SH-SY5Y (cell line): ENCODE data around the gene TRIM62.

Source experiments
- GATA2 ChIP-seq: IDR thresholded peaks from 2 replicates; pipeline ENCODE4 v1.6.1; 2011; ENCODE audit warnings: mild to moderate bottlenecking, low read depth, low read length
- GATA3 ChIP-seq: IDR thresholded peaks from 2 replicates; pipeline ENCODE4 v1.6.1; 2011; ENCODE audit warnings: low read depth, mild to moderate bottlenecking, low read length, moderate library complexity

DNA sequence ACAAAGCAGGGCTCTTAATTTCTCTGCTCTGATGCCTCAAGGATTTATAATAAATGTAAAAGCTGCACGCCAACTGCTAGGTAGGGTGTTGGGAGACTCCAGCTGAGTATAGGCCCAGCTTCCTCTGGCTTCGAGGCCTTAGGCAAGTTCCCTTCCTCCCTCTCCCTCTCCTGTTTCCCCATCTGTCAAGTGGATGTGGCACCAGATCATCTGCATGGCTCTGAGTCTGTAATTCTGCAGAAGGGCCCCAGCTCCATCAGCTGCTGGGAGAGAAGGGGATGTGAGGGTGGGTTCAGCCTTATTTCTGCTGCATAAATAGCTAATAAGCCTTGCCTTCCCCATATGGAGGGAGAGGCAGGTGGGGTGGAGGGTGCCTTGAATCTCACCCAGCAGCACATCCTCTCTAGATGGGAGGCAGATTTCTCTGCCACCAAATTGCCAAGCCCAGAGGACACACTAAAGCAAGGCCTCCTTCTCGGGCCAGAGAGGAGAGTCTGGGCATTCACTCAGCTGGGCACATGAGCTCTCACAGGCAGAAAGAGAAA lies 3.8 kb downstream of the TRIM62 start:
- no peak for TF ChIP-seq GATA2
- no peak for TF ChIP-seq GATA3
